Endodermal cell (in vitro differentiated cells): ENCODE data around the gene NCOA3. TPM values are rescaled to one million over a fixed set of nuclear protein-coding genes. Genes with fewer than 3 reads are reported as not detected.
"Not testable (repeated sequence)": the region's sequence is repeated elsewhere in the genome, so short reads cannot be mapped to it uniquely, and the experiment has no call there.

Source experiments
- DNase-seq: peaks from one replicate; pipeline ENCODE4 v3.0.0-alpha.2; 2017
- H3K27ac ChIP-seq: 2 replicates; pipeline ENCODE4 v1.5.1; 2013; ENCODE audit warnings: mild to moderate bottlenecking, low read depth, low read length, moderate library complexity
- H3K27me3 ChIP-seq: 2 replicates; pipeline ENCODE4 v1.6.1; 2013; ENCODE audit warnings: mild to moderate bottlenecking, low read length, moderate library complexity; ENCODE audit not compliant: insufficient read depth, control insufficient read depth, poor library complexity, severe bottlenecking
- H3K36me3 ChIP-seq: 2 replicates; pipeline ENCODE4 v1.7.0; 2013; ENCODE audit warnings: mild to moderate bottlenecking, low read length, moderate library complexity; ENCODE audit not compliant: control insufficient read depth, insufficient read depth
- H3K4me1 ChIP-seq: one replicate; pipeline ENCODE4 v1.7.0; 2013; ENCODE audit warnings: low read length; ENCODE audit not compliant: control insufficient read depth, insufficient read depth
- H3K4me3 ChIP-seq: 2 replicates; pipeline ENCODE4 v1.5.1; 2013; ENCODE audit warnings: mild to moderate bottlenecking, low read length, moderate library complexity
- H3K9ac ChIP-seq: 2 replicates; pipeline ENCODE4 v1.6.1; 2013; ENCODE audit warnings: mild to moderate bottlenecking, low read length, moderate library complexity; ENCODE audit not compliant: poor library complexity, severe bottlenecking; ENCODE audit errors: extremely low read depth
- H3K9me3 ChIP-seq: 2 replicates; pipeline ENCODE4 v1.6.1; 2013; ENCODE audit warnings: mild to moderate bottlenecking, low read length, moderate library complexity; ENCODE audit not compliant: control insufficient read depth
- H3K27ac Mint-ChIP-seq: 2 replicates; pipeline ENCODE4 v1.8.0; 2020; ENCODE audit warnings: mixed read lengths
- H3K27me3 Mint-ChIP-seq: 2 replicates; pipeline ENCODE4 v1.8.0; 2021; ENCODE audit warnings: mild to moderate bottlenecking, mixed read lengths; ENCODE audit not compliant: insufficient read depth
- H3K36me3 Mint-ChIP-seq: 2 replicates; pipeline ENCODE4 v1.8.0; 2020; ENCODE audit warnings: low read depth, mixed read lengths
- H3K4me1 Mint-ChIP-seq: 2 replicates; pipeline ENCODE4 v1.8.0; 2020; ENCODE audit warnings: mixed read lengths
- H3K4me3 Mint-ChIP-seq: 2 replicates; pipeline ENCODE4 v1.8.0; 2020; ENCODE audit warnings: mild to moderate bottlenecking, moderate library complexity, mixed read lengths
- H3K9me3 Mint-ChIP-seq: 2 replicates; pipeline ENCODE4 v1.8.0; 2020; ENCODE audit warnings: mild to moderate bottlenecking, mixed read lengths
- WGBS, 2 experiments: methylation state at CpG; one replicate each; pipeline versions ENCODE4 v1.1.5 to v1.1.7; 2013; ENCODE audit warnings: missing lambda C conversion rate in 2 of 2, mixed read lengths in 1 of 2; ENCODE audit not compliant: insufficient coverage in 1 of 2, insufficient read length in 1 of 2; 5-methylcytosine and 5-hydroxymethylcytosine counted together
- total RNA-seq, 2 donors: library from RNA; stranded (reverse); fragmentation: NEBNext Ultra II Directional in 1 of 2; extraction: Animal tissue kit (Norgen Biotek cat#: 25700) in 1 of 2; gene quantifications; 2 replicates in 1 of 2; 3 replicates in 1 of 2; pipeline ENCODE4 v1.2.1, GENCODE V29; 2021
- TF ChIP-seq, protein P1 (sequence below): fragments of 200-600 bp; sonication (generic); conservative IDR thresholded peaks from 2 replicates; pipeline ENCODE4 v1.5.0; 2021; ENCODE audit warnings: antibody characterized with exemption, mild to moderate bottlenecking

Gene NCOA3
- total RNA-seq, 2 donors from 2014 or later: 38.6 TPM

DNA sequence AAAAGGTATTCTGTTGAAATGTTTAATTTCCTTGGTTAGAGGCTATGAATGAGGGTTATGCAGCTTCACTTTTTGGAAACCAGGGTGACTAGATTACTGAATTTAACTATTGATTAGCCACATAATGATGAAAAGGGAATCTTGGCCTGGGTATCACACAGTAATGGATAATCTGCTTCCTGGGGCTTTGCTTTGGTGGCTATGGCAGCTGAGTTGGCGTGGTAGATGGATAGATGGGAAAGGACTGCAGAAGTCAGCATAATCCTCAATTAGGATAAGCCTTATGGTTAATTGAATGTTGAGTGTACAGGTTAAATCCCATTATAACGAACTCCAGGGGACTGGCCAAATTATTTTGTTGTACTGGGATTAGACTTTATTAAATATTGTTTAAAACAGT, 5.2 kb downstream of the NCOA3 start:
- no peak overlapping the region for H3K4me3 Mint-ChIP-seq
- peaks cover 29% of the 10 kb centered on the region for H3K4me1 Mint-ChIP-seq
- Histone ChIP-seq H3K27ac (no peak overlapping the region), H3K36me3 (peaks cover 4% of the 10 kb centered on the region), H3K9ac (no peak overlapping the region), H3K9me3 (no peaks in the 10 kb centered on the region), H3K4me3 (no peak overlapping the region), H3K27me3 (no peaks in the 10 kb centered on the region), H3K4me1 (peaks cover 4% of the 10 kb centered on the region)
- no peaks in the 10 kb centered on the region for H3K9me3 Mint-ChIP-seq
- TF ChIP-seq, protein P1, sequence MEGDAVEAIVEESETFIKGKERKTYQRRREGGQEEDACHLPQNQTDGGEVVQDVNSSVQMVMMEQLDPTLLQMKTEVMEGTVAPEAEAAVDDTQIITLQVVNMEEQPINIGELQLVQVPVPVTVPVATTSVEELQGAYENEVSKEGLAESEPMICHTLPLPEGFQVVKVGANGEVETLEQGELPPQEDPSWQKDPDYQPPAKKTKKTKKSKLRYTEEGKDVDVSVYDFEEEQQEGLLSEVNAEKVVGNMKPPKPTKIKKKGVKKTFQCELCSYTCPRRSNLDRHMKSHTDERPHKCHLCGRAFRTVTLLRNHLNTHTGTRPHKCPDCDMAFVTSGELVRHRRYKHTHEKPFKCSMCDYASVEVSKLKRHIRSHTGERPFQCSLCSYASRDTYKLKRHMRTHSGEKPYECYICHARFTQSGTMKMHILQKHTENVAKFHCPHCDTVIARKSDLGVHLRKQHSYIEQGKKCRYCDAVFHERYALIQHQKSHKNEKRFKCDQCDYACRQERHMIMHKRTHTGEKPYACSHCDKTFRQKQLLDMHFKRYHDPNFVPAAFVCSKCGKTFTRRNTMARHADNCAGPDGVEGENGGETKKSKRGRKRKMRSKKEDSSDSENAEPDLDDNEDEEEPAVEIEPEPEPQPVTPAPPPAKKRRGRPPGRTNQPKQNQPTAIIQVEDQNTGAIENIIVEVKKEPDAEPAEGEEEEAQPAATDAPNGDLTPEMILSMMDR: no peak
- DNase-seq: peak; percentile 24
- peaks cover 3% of the 10 kb centered on the region for H3K36me3 Mint-ChIP-seq
- H3K27ac Mint-ChIP-seq: no peak overlapping the region
- 100% methylated on average over 1 of the region's 2 CpGs for WGBS, 2 experiments
- no peaks in the 10 kb centered on the region for H3K27me3 Mint-ChIP-seq

DNA sequence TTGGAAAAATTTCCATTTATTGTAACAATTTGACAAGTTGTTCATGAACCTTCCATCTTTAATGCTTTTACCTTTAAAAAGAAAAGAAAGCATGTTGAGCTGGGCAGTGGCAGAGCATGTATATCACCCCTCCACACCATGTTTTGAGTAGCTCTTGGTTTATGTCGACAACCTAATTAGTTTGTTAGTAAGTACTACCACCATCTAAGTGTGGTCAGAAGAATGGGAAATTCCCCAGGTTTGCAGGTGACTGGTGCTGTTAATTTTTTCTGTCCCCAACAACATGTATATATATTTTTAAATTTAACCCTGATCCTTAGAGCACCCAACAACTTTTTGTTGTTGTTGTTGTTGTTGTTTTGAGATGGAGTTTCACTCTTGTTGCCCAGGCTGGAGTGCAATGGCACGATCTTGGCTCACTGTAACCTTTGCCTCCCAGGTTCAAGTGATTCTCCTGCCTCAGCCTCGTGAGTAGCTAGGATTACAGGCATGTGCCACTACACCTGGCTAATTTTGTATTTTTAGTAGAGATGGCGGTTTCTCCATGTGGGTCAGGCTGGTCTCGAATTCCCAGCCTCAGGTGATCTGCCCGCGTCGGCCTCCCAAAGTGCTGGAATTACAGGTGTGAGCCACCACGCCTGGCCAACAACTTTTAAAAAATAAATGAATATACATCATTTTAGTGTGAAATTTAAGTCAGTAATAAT, 5.7 kb downstream of the NCOA3 start:
- DNase-seq: peak; percentile 4
- not testable (repeated sequence) for H3K9ac ChIP-seq, H3K4me1 ChIP-seq, H3K27ac Mint-ChIP-seq, H3K27ac ChIP-seq, H3K27me3 Mint-ChIP-seq, H3K9me3 ChIP-seq, H3K4me3 ChIP-seq, H3K4me3 Mint-ChIP-seq, H3K36me3 Mint-ChIP-seq, H3K9me3 Mint-ChIP-seq, H3K27me3 ChIP-seq, H3K36me3 ChIP-seq
- H3K4me1 Mint-ChIP-seq: peaks cover 29% of the 10 kb centered on the region
- 83 to 95% methylated on average over 3 to 7 of the region's 9 CpGs for WGBS, 2 experiments

DNA sequence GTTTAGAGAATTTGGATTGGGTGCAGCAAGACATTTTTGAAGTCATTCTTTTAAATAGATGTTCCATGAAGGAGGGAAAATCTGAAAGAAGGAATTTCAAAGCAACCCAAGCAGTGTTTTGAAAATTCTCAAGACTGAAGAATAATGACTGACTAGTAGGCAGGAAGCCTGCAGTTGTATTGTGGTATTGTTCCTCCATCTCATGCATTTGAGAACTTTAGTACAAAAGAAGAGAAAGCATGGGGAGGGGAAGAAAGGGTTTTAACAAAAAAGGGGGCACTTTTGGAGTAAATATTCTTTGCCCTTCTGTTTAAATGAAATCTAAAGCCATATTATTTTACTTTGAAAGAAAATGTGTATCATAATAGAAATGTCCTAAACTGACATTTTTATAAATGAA, 6.6 kb downstream of the NCOA3 start:
- Histone ChIP-seq H3K36me3 (peaks cover 4% of the 10 kb centered on the region), H3K27me3 (no peaks in the 10 kb centered on the region), H3K9ac (no peak overlapping the region), H3K4me1 (peaks cover 4% of the 10 kb centered on the region), H3K27ac (peak overlapping the region; percentile 86), H3K9me3 (no peaks in the 10 kb centered on the region), H3K4me3 (no peak overlapping the region)
- TF ChIP-seq, protein P1: no peak
- Mint-ChIP-seq H3K4me3 (no peak overlapping the region), H3K36me3 (peaks cover 3% of the 10 kb centered on the region), H3K27me3 (no peaks in the 10 kb centered on the region), H3K27ac (no peak overlapping the region), H3K4me1 (peaks cover 23% of the 10 kb centered on the region), H3K9me3 (no peaks in the 10 kb centered on the region)
- no peak for DNase-seq
